ENCODE data around the gene CALML3.

The CALML3 gene

GRCh38 chr10:5485290-5485689 lies 39.5 kb upstream of the CALML3 start:
- TF ChIP-seq, protein P1, sequence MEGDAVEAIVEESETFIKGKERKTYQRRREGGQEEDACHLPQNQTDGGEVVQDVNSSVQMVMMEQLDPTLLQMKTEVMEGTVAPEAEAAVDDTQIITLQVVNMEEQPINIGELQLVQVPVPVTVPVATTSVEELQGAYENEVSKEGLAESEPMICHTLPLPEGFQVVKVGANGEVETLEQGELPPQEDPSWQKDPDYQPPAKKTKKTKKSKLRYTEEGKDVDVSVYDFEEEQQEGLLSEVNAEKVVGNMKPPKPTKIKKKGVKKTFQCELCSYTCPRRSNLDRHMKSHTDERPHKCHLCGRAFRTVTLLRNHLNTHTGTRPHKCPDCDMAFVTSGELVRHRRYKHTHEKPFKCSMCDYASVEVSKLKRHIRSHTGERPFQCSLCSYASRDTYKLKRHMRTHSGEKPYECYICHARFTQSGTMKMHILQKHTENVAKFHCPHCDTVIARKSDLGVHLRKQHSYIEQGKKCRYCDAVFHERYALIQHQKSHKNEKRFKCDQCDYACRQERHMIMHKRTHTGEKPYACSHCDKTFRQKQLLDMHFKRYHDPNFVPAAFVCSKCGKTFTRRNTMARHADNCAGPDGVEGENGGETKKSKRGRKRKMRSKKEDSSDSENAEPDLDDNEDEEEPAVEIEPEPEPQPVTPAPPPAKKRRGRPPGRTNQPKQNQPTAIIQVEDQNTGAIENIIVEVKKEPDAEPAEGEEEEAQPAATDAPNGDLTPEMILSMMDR (IDR thresholded peaks at IDR 0.05; ENCODE audit: insufficient read depth, low read length, poor library complexity, severe bottlenecking), result no peak
- H3K27me3 ChIP-seq (replicated peaks; ENCODE audit: control insufficient read depth, insufficient read depth, low read length), result no peaks in the 10 kb centered on the region; the same call in none of the 2 replicates
- DNase-seq (ENCODE audit: extremely low read depth, insufficient read length), result no peak
- H3K4me3 ChIP-seq (replicated peaks; ENCODE audit: low read depth, low read length), result no peak overlapping the region
- H3K36me3 ChIP-seq (ENCODE audit: control insufficient read depth, insufficient read depth, low read length), result no peaks in the 10 kb centered on the region

DNA sequence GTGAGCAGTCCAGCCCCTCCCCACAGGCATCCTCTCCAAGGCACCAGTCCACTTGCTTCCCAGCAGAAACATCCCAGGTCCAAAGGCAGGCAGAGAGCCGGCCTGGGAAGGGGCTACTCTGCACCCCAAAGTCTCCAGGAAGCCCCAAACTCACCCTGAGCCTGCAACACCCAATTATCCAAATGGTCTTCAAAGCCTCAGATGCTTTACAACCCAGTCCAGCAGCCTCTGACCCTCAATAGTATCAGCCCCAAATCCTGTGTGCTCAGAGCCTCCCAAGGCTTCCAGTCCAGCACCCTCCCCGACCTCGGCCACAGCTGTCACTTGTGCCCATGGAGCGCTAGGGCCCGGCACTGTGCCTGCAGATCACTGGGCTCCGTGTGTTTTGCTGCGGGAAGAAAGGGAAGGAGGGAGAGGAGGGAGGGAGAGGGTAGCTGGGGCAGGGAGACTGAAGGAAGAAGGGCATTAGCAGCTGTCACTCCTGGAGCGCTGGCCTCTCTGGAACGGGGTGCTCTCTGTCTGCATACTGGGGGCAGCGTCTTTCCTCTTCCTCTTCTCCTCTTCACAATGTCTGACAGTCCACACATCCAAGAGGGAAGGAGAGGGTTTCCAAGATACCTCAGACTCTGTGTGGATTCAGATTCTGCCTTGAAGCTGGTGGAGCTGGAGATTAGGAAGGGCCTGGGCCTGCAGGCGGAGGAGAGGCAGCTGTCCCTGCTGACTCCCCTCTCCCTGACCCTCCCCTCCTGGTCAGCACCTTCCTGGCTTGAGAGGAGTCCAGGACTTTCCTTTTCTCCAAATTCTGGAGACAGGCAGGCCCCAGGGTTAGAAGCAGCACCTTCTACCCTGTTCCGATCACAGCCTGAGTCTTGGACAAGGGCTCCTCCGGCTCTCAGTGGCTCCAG lies 38.6 kb upstream of the CALML3 start:
- Histone ChIP-seq H3K36me3 (ENCODE audit: control insufficient read depth, insufficient read depth, low read length) (no peaks in the 10 kb centered on the region), H3K27me3 (replicated peaks; ENCODE audit: control insufficient read depth, insufficient read depth, low read length) (no peaks in the 10 kb centered on the region; the same call in none of the 2 replicates), H3K4me3 (replicated peaks; ENCODE audit: low read depth, low read length) (no peak overlapping the region)
- TF ChIP-seq, protein P1 (IDR thresholded peaks at IDR 0.05; ENCODE audit: insufficient read depth, low read length, poor library complexity, severe bottlenecking), result no peak
- no peak for DNase-seq (ENCODE audit: extremely low read depth, insufficient read length)

GRCh38 chr10:5486853-5487235 lies 37.9 kb upstream of the CALML3 start:
- Histone ChIP-seq H3K36me3 (ENCODE audit: control insufficient read depth, insufficient read depth, low read length) (no peaks in the 10 kb centered on the region), H3K27me3 (replicated peaks; ENCODE audit: control insufficient read depth, insufficient read depth, low read length) (no peaks in the 10 kb centered on the region; the same call in none of the 2 replicates), H3K4me3 (replicated peaks; ENCODE audit: low read depth, low read length) (no peak overlapping the region)
- TF ChIP-seq, protein P1 (IDR thresholded peaks at IDR 0.05; ENCODE audit: insufficient read depth, low read length, poor library complexity, severe bottlenecking), result no peak
- no peak for DNase-seq (ENCODE audit: extremely low read depth, insufficient read length)

- Histone ChIP-seq H3K4me3 (replicated peaks; ENCODE audit: low read depth, low read length) (no peak overlapping the region), H3K27me3 (replicated peaks; ENCODE audit: control insufficient read depth, insufficient read depth, low read length) (no peaks in the 10 kb centered on the region; the same call in none of the 2 replicates), H3K36me3 (ENCODE audit: control insufficient read depth, insufficient read depth, low read length) (no peaks in the 10 kb centered on the region)
- DNase-seq (ENCODE audit: extremely low read depth, insufficient read length), result no peak
- TF ChIP-seq, protein P1 (IDR thresholded peaks at IDR 0.05; ENCODE audit: insufficient read depth, low read length, poor library complexity, severe bottlenecking), result no peak
Measured at GRCh38 chr10:5488272-5489161, 36.2 kb upstream of the CALML3 start.

DNA sequence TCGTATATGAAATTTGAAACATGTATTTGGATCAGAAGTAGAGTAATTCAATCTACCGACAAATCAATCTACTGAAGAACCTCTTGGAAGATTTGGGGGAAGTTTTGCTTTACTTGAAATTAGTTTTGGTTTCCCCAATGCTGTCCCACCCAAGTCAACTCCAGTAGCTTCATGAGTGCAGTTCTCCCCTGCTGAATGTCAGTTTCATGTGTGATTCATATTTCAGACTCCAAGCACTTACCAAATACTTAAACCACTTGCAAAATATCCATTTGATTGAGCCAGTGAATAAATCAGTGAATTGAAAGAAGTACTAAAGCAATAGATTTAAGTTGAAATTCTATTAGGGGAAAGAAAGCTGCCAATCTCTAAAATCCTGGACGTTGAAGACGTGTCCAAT lies 34.7 kb upstream of the CALML3 start:
- TF ChIP-seq, protein P1 (IDR thresholded peaks at IDR 0.05; ENCODE audit: insufficient read depth, low read length, poor library complexity, severe bottlenecking), result no peak
- no peaks in the 10 kb centered on the region; the same call in none of the 2 replicates for H3K27me3 ChIP-seq (replicated peaks; ENCODE audit: control insufficient read depth, insufficient read depth, low read length)
- no peak for DNase-seq (ENCODE audit: extremely low read depth, insufficient read length)

More for the DNA sequence above, 34.7 kb upstream of the CALML3 start:
- Histone ChIP-seq H3K36me3 (ENCODE audit: control insufficient read depth, insufficient read depth, low read length) (no peaks in the 10 kb centered on the region), H3K4me3 (replicated peaks; ENCODE audit: low read depth, low read length) (no peak overlapping the region)

Data from GM06990 (cell line).